Stimulated activated CD4-positive, alpha-beta T cell treated with anti-CD3 and anti-CD28 coated beads, Interleukin-4, amount 100 ng/mL, for 1 hour (primary cell): ENCODE measurements around the gene HIGD2B.
"Not testable (repeated sequence)": the region's sequence is repeated elsewhere in the genome, so short reads cannot be mapped to it uniquely, and the experiment has no call there.

ENCODE experiments used
- DNase-seq: peaks from one replicate; pipeline ENCODE4 v3.0.0-alpha.2; 2020

HIGD2B gene

DNA sequence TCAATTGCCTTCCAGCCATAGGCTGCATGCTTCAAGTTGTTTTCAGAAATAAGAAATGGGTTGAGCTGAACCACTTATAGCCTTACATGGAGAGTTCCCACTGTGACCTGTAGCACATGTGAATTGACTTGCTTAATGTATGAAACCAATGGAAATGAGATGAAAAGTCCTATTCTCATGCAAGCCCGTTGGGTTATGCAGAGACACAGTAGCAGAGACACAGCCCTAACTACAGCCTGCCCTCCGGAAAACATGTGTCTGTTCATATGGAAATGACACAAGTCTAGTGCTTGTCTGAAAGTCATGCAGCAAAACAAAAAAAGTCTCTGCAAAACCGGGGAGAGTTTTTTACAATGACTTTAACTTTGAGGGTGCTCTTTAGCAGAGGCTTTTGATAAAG, 14.5 kb downstream of the HIGD2B start:
- no peak for DNase-seq

DNA sequence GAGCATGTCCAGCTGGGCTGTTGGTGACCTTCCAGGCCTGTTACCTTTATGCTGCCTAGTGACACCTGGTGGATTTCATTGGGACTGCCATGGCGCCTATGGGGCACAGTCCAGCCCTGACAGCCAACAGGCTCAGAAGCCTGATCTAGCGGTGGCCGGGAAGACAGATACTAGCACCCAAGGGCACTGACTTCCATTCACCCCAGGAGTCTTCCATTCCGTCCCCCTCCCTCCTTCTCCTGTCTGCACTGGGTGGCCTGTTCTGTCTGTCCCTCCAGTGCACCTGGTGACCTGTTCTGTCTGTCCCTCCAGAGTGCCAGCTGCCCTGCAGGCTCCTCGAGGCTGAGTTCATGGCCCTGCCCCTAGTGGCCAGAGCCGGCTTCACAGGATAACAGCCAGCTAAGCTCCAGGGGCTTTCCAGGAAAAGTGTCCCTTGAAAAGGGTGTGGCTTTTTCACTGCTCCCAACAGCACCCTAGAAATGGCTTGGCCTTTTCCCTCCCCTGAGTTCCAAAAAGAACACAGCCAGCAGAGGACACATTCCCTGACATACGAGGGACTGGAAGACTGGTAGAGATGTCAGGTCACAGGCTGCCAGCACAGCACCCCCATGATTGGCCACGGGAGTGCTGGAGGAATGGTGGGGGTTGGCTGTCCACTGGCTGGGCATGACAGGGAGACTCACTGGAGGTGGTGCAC, 15.2 kb downstream of the HIGD2B start:
- DNase-seq: peak; percentile 74

DNA sequence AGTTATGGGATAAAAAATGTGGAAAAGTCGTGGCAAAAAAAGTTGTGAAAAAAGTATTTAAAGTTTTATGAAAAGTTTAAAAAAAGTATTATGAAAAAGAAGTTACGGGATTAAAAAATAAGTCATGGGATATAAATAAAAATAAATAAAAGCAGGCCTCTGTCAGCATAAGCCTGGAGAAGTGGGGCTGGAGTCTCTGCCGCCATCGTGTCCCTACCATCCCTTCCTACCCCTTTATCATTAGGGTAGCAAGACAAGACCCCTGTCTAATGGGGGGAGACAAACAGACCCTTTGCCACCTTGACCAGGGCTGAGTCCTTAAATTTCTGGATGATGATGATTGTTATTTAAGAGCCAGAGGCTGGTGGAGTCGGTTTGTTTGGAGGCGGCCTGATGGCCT, 16.2 kb downstream of the HIGD2B start:
- DNase-seq: not testable (repeated sequence)

DNA sequence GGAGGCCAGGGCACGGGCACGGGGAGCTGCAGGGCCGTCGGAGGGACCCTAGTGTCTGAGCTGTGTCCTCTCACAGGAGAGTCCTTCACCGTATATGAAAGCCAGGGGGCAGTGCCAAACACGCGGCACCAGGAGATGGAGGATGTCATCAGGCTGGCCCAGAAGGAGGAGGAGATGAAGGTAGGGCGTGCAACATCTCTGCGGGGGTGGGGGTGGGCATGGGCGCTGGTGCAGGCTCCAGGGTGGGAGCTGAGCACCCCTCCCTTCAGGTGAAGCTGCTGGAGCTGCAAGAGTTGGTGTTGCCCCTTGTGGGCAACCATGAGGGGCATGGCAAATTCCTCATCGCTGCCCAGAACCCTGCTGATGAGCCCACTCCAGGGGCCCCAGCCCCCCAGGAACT, 20.3 kb downstream of the HIGD2B start:
- DNase-seq: not testable (repeated sequence)

DNA sequence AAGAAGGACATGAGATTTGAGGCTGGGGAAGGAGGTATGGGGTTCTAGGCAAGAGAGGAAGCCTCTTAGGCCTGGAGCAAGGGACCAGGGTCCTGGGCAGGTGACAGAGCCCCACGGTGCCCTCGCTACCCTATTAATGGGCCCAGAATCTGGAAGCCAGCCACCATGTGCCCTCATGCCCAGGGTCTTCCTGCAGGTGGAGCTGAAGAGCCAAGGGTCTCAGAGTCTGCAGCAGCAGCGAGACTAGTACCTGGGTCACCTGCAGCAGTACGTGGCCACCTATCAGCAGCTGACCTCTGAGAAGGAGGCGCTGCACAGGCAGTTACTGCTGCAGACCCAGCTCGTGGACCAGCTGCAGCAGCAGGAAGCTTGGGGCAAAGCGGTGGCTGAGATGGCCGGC, 22.1 kb downstream of the HIGD2B start:
- not testable (repeated sequence) for DNase-seq

DNA sequence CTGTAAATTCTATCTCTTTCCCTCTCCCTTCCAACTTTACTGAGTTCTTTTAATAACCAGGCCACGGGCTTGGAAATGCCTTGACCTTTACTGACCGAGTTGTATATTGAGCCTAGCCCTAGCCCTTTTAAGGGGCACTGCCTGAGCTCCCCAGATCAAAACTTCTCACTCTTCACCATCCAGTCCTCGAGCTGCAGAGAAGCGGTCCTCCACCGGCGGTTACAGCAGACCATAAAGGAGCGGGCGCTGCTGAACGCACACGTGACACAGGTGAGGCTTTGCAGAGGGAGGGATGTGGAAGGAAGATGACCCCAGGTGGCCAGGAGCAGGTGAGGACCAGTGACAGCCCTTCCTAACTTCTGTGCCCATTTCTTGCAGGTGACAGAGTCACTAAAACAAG, 24.9 kb downstream of the HIGD2B start:
- DNase-seq: not testable (repeated sequence)

DNA sequence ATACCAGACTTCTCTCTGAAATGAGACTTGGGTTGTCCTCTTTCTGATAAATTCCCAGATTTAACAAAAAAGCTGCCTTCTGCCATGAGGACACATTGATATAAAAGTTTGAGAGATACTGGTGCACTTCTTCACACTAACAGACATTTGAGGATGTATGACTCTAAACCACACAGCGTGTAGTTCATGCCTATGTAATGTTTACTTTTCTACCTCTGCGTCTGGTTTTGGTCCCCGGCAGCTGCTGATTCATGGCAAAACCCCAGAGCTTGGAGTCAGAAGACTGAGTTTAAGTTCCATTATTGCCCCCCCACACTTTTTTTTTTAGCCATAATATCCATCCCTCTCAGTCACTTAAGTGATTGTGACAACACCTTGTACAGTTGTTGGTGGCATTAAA, 30.0 kb downstream of the HIGD2B start:
- not testable (repeated sequence) for DNase-seq

DNA sequence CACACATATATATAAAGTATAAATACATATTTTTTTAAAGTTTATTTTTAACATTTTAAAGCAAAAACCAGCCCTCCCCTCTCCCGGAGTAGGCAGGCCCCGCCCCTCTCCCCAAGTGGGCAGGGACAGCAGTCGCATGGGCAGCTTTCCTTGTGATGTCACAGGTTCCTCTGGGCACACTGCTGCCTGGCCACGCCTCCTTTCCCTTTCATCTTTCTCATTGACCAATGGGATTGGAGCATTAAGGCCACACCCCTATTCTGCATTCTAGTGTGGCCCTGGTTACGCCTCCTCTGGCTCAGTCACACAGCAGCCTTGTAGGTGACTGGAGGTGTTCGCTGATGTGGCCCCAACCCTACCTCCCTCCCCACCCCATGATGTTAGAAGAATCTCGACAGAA, 31.6 kb downstream of the HIGD2B start, which contains the start of gene GOLGA6B:
Gene GOLGA6B (plus strand): TSS at position 301 of the 400 bp plus-strand sequence. CDS start 41 bp downstream, at position 342.
- not testable (repeated sequence) for DNase-seq

DNA sequence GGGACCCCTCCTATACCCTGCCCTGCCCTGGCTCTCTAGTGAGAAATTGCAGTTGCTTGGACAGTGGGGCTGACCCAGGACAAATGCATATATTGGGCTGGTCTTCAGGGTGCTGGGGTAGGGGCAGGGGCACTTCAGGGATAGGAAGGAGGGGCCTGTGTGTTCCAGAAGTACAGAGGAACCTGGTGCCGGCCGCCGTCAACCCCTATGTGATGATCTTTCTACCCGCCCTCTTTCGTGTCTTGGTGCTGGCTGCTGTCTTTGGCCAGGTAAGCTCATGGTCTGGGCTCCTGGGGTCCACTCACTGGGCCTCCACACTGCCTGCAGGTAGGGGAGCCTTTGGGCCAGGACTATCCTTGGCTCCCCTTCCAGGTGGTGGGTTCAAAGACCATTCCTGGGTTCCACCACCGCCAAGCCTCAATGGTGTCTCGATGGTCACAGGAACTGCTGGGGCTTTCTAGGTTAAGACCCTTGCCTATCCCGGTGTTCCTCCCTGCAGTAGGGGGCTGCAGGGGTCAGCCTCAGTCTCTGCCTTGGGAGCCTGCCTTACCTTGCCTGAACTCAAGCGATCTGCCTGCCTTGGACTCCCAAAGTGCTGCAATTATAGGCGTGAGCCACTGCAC, 37.2 kb downstream of the HIGD2B start:
- DNase-seq: not testable (repeated sequence)

DNA sequence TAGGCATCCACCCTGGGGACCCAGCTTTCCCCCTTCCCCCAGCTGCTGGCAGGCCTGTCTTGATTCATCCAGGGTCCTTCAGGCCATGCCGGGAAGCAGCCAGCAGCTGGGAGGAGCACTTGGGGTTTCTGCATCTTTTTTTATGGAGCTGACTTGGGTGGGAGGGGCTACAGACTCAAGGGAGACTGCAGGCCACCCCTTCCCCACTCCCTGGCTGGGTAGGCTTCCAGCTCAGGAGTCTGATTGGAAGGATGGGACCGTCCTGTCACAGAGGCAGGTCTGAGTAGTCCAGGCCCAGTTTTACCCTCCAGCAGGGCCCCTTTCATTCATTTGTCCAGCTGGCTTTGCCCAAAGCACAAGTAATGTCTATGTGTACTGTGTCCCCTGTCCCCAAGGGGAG, 43.7 kb downstream of the HIGD2B start:
- DNase-seq: not testable (repeated sequence)

DNA sequence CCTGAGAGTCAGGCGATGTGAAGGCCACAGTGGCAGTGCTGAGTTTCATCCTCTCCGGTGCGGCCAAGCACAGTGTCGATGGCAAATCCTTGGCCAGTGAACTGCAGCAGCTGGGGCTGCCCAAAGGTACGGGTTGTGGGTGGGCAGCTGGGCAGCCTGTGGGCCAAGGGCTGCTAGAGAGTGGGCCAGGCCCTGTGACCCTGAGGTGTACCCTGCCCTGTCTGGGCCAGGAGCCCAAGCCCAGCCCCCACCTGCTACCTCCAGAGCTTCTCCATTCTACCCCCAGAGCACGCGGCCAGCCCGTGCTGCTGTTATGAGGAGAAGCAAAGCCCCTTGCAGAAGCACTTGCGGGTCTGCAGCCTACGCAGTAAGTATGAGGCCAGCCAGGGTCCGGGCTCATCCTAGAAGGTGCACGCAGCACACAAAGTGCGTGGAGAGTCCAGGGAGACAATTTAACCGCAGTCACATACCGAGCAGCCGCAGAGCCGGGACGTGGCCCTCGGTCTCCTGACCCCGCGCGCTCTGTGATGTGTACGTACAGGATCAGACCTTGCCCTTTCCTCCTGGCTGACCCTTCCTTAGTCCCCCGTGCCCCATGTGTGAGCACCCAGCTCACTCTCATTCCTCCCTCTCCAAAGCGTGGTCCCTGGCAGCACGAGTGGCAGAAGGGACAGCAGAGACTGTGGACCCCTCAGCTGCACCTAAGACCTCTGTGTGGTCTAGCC, 46.1 kb downstream of the HIGD2B start:
- not testable (repeated sequence) for DNase-seq

DNA sequence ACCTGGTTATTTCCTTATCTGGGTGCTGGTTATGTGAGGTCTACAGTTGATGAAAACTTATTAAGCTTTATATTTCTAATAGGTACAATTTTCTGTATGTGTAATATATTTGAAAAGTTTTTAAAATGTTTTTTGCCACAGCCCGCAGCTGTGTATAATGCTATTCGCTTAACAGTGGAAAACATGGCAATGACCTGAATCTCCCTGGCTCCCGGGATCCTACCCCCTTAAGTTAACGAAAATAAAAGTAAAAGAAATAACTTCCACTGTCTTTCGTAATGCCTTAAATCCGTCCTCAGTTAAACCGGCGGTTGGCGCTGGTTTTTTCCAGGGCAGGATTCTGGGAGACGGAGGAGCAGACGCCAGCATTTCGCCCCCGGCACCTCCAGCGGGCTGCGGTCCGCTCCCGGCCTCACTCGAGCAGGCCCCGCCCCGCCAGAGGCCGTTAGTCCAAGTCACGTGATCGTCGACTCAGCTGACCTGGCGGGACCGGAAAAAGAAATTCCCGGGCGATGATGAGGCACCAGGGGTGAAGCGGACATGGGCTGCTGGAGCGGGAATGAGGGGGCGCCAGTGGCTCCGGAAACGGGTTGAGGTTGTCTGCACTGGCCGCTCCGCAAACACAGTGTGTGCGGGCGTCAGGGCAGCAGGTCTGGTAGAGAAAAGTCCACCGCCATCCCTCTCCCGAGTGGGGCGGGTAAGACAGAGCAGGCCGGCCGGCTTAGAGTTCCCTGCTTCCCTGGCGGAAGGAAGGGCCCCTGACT, 49.3 kb downstream of the HIGD2B start:
- peak; percentile 65 for DNase-seq

DNA sequence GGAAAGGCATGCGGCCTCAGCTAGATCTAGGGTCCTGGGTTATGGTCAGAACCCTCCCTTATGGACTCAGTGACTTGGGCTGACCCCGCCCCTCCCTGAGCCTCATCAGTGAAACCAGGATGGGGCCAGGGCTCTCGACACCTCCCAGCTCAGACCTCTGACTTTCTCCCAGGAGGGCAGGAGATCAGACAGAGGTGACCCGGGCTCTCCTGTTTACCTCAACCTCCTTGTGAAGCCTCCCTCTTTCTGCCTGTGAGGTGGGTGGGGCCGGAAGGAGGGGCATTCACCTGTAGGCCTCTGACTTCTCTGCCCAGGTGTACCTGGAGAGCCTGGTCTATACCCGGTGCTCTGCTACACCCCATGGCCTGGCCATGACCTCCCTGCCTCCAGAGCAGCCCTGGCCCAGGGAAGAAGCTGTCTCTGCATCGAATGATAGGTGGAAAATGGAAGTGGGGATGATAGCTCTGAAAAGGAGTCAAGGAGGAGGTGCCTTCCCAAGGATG, 56.9 kb downstream of the HIGD2B start:
- DNase-seq: not testable (repeated sequence)

DNA sequence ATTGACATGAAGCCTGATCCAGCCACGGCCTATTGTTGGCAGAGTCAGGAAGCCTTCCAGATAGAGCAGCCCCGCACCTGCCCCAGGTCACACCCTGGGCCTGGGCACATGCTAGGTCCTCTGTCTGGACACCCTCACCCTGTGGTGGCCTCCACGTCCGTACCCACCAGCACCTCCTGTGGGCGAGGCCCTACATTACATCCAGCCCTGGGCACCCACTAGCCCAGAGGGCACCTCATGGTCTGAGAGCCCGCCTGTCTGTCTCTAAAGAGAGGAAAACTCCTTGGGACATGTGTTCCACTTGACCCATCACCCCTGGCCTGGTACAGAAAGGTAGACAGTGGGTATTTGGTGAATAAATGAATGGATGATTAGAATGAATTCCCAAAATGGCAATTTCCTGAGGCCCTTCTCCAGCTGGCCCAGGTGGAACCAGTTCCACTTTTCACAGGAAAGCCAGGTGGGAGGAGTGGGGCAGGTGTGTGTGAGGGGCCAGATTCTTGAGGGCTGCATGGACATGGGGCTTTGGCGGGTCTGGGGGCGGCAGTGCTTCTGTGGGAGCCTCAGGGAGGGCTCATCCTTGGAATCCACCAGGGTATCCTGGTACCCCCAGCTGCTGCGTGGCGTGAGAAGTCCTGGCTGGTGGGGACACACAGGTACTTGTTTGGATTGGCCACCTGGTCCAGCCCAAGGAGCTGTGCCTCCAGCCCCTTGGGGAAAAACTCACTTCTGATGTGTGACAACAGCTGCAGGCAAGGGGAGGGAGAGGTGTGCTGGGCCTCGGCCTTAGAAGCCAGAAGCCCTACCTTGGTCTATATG, 57.5 kb downstream of the HIGD2B start:
- not testable (repeated sequence) for DNase-seq

DNA sequence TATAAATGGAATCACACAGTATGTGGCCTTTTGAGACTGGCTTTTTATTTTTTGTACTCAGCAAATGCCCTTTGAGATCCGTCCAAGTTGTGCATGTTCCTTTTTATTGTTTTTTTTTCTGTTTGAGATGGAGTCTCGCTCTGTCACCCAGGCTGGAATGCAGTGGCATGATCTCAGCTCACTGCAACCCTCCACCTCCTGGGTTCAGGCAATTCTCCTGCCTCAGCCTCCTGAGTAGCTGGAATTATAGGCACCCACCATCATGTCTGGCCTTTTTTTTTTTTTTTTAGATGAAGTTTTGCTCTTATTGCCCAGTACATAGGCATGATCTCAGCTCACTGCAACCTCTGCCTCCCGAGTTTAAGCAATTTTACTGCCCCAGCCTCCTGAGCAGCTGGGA, 59.8 kb downstream of the HIGD2B start:
- not testable (repeated sequence) for DNase-seq
